ENCODE results near the gene STC2. TPM values are rescaled to one million over a fixed set of nuclear protein-coding genes. Genes with fewer than 3 reads are reported as not detected.

Gene STC2
- total and polyA plus RNA-seq, 7 donors, result 2.1 to 25.7 (median 9.2) TPM

DNA sequence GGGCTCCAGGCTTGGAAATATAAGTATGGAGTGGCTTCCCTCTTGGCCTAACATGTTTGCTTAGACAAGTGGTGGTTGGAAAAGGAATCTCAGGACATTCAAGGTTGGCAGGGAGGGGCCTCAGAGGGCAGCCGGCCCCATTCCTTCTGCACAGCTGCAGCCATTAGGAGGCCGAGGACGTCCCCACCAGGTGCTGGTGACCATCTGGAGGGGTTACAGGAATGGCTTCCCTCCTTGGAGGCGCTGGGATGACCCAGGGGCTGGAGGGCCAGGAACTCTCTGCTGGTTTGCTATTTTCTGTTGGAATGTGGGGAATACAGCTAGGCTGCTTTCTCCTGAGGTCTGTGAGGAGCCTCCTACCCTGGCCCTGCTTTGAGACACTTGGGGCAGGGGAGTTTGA is 18.5 kb downstream of the STC2 start:
- Histone ChIP-seq H3K36me3 (ENCODE audit: insufficient read depth in 1 of 2, low read depth in 1 of 2) (no peaks in the 10 kb centered on the region), H3K27me3 (ENCODE audit: insufficient read depth in 3 of 3, low read length in 2 of 3) (no peaks in the 10 kb centered on the region), H3K27ac (no peak overlapping the region), H3K9me3 (no peaks in the 10 kb centered on the region), H3K4me1 (no peaks in the 10 kb centered on the region), H3K4me3 (no peak overlapping the region)
- no peak for TF ChIP-seq CTCF (IDR thresholded peaks at IDR 0.05)
- no peak for ATAC-seq
- intact Hi-C loops (cut with DNase I), result loop anchor here in 1 of 2 donors (10.0 kb wide), 1 partner anchor 1015 kb away; no protein-coding TSS in a partner anchor
- no peak for DNase-seq
- WGBS, 3 donors, result 84 to 90% (median 88%) methylated on average over 4 of the region's 4 CpGs

DNA sequence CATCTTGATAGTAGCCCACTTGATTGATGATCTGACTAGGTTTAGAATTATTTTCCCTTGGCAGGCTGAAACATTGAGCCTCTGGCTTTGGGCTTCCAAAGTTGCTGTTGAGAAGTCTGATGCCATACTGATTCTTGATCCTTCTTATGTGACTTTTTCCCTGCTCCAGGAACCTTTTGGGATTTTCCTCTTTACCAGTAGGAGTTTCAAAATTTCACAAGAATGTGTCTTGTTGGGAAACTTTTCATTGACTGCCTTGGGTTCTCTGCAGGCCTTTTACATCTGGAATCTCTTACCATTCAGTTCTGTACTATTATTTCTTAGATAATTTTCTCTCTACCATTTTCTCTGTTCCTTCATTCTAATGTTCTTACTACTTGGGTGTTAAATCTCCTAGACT is 20.0 kb downstream of the STC2 start:
- Histone ChIP-seq H3K4me1 (no peaks in the 10 kb centered on the region), H3K27ac (no peak overlapping the region), H3K27me3 (ENCODE audit: insufficient read depth in 3 of 3, low read length in 2 of 3) (no peaks in the 10 kb centered on the region), H3K36me3 (ENCODE audit: insufficient read depth in 1 of 2, low read depth in 1 of 2) (no peaks in the 10 kb centered on the region), H3K4me3 (no peak overlapping the region), H3K9me3 (no peaks in the 10 kb centered on the region)
- intact Hi-C loops (cut with DNase I), result no loop called here
- DNase-seq, result no peak
- TF ChIP-seq CTCF (IDR thresholded peaks at IDR 0.05), result no peak
- ATAC-seq, result no peak

DNA sequence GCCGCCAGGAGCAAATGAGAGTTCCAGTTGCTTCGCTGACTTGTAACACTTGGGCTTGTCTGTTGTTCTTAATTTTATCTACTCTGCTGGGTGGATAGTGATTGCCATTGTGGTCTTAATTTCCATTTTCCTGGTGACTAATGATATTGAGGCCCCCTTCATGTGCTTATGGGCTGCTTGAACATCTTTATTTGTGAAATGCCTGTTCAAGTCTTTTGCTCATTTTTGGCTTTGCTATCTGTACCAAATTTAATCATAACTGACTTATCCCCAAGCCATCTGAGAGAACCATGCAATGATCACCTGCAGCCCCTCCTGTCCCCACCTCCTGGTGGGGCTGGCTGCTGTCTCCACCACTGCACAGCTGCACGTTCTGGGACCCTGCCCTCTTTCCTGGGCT is 20.5 kb downstream of the STC2 start:
- no peak for TF ChIP-seq CTCF (IDR thresholded peaks at IDR 0.05)
- no peak for DNase-seq
- H3K4me1 ChIP-seq, result no peaks in the 10 kb centered on the region
- 88 to 94% (median 91%) methylated on average over 3 of the region's 3 CpGs for WGBS, 3 donors
- H3K27ac ChIP-seq, result no peak overlapping the region
- no peaks in the 10 kb centered on the region for H3K9me3 ChIP-seq
- no peaks in the 10 kb centered on the region for H3K36me3 ChIP-seq (ENCODE audit: insufficient read depth in 1 of 2, low read depth in 1 of 2)
- no peak overlapping the region for H3K4me3 ChIP-seq
- no peak for ATAC-seq
- no peaks in the 10 kb centered on the region for H3K27me3 ChIP-seq (ENCODE audit: insufficient read depth in 3 of 3, low read length in 2 of 3)
- intact Hi-C loops (cut with DNase I), result no loop called here

GRCh38 chr5:173306695-173307094 is 21.5 kb downstream of the STC2 start:
- TF ChIP-seq CTCF (IDR thresholded peaks at IDR 0.05), result no peak
- Histone ChIP-seq H3K4me3 (no peak overlapping the region), H3K27me3 (ENCODE audit: insufficient read depth in 3 of 3, low read length in 2 of 3) (no peaks in the 10 kb centered on the region), H3K9me3 (no peaks in the 10 kb centered on the region), H3K4me1 (no peaks in the 10 kb centered on the region), H3K36me3 (ENCODE audit: insufficient read depth in 1 of 2, low read depth in 1 of 2) (no peaks in the 10 kb centered on the region), H3K27ac (no peak overlapping the region)
- no peak for ATAC-seq
- intact Hi-C loops (cut with DNase I), result no loop called here
- no peak for DNase-seq
- 54 to 56% (median 54%) methylated on average over 3 of the region's 3 CpGs for WGBS, 3 donors

DNA sequence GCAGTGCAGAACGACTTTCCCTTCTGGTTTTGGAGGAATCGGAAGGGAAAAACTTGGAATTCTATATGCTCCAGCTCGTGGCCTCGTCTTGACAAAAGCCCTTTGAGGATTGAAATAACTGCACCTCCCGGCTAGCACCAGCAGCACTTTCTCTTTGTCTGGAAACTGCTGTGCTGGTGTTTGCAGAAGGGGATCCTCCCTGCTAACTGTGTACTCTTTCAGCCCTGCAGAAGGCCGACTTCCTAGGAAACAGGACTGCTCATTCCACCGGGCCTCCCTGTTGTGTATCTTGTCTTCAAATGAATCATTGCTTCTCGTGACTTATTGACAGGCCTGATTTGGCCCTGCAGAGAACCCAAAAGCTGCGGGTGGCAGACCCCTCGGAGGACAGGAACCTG is 23.6 kb downstream of the STC2 start:
- intact Hi-C loops (cut with DNase I), result no loop called here
- Histone ChIP-seq H3K27me3 (ENCODE audit: insufficient read depth in 3 of 3, low read length in 2 of 3) (no peaks in the 10 kb centered on the region), H3K27ac (no peak overlapping the region), H3K36me3 (ENCODE audit: insufficient read depth in 1 of 2, low read depth in 1 of 2) (no peaks in the 10 kb centered on the region), H3K4me3 (no peak overlapping the region), H3K9me3 (no peaks in the 10 kb centered on the region), H3K4me1 (no peaks in the 10 kb centered on the region)
- TF ChIP-seq CTCF (IDR thresholded peaks at IDR 0.05), result no peak
- WGBS, 3 donors, result 87 to 90% (median 88%) methylated on average over 10 of the region's 10 CpGs
- DNase-seq (no peak), ATAC-seq (no peak)
